Esophagus squamous epithelium (tissue), 5 donors: ENCODE measurements around the gene PRPS1. TPM values are rescaled to one million over a fixed set of nuclear protein-coding genes. Genes with fewer than 3 reads are reported as not detected.

Experiments
- DNase-seq: peaks from one replicate; lab custom pipeline; 2025; lab: John Stamatoyannopoulos, UW
- H3K27ac ChIP-seq, 4 donors: fragments of 200-600 bp; sonication (generic); one replicate each; pipeline ENCODE4 v1.5.1; 2016 to 2019; ENCODE audit warnings: mild to moderate bottlenecking in 1 of 4
- H3K27me3 ChIP-seq, 4 donors: fragments of 200-600 bp; sonication (generic); 1 replicate in 3 of 4; 2 replicates in 1 of 4; pipeline versions ENCODE4 v1.5.1 to v1.6.0; 2017 to 2021; ENCODE audit warnings: antibody characterized with exemption in 1 of 4
- H3K36me3 ChIP-seq, 3 donors: fragments of 200-600 bp; sonication (generic); one replicate each; pipeline ENCODE4 v1.5.1; 2016 to 2019
- H3K4me1 ChIP-seq, 3 donors: fragments of 200-600 bp; sonication (generic); one replicate each; pipeline ENCODE4 v1.5.1; 2017 to 2019
- H3K4me3 ChIP-seq, 4 donors: fragments of 200-600 bp; sonication (generic); 1 replicate in 3 of 4; 2 replicates in 1 of 4; pipeline ENCODE4 v1.5.1; 2016 to 2019; ENCODE audit warnings: mild to moderate bottlenecking in 2 of 4, moderate library complexity in 1 of 4
- H3K9me3 ChIP-seq, 3 donors: fragments of 200-600 bp; sonication (generic); one replicate each; pipeline ENCODE4 v1.5.1; 2016 to 2019
- CTCF ChIP-seq, 6 experiments: fragments of 450-650 bp in 4 of 6; fragments of 200-600 bp in 2 of 6; sonication (generic) in 2 of 6; IDR thresholded peaks; one replicate each; pipeline ENCODE4 v1.5.1; 2016 to 2019; ENCODE audit warnings: antibody characterized with exemption in 6 of 6, mild to moderate bottlenecking in 4 of 6, moderate library complexity in 4 of 6
- POLR2A ChIP-seq, 4 donors: fragments of 450-650 bp; IDR thresholded peaks; one replicate each; pipeline ENCODE4 v1.6.1; 2017; ENCODE audit warnings: antibody characterized with exemption in 4 of 4, mild to moderate bottlenecking in 4 of 4, moderate library complexity in 3 of 4
- WGBS, 2 donors: methylation state at CpG; one replicate each; pipeline ENCODE4 v1.1.5; 2018; 5-methylcytosine and 5-hydroxymethylcytosine counted together
- intact Hi-C: fragments of 100-400 bp; cut with DNase I; formaldehyde crosslinking; loops from one replicate; pipeline ENCODE4 v1.15.0; 2022
- total RNA-seq, 4 donors: library from RNA; depleted of rRNA; stranded (reverse); fragments of >200 nt; gene quantifications; one replicate each; pipeline ENCODE4 v1.1.0, GENCODE V29; 2016
- donor health status: DM: yes; HTN: yes; CAD: no.

PRPS1 gene
- total RNA-seq, 4 donors from 2014 or later: 9.1 to 18.1 (median 16.5) TPM

GRCh38 chrX:107628662-107629539, 591 bp downstream of the PRPS1 start:
- no peak for DNase-seq
- no peaks in the 10 kb centered on the region for H3K9me3 ChIP-seq
- peak overlapping the region; percentile 46 to 73 (median 61) for H3K4me3 ChIP-seq
- TF ChIP-seq POLR2A (IDR thresholded peaks at IDR 0.05) (no peak), CTCF (IDR thresholded peaks at IDR 0.05) (no peak)
- H3K4me1 ChIP-seq: peaks cover 0 to 27% (median 0%) of the 10 kb centered on the region in 3 donors
- H3K36me3 ChIP-seq: no peaks in the 10 kb centered on the region
- WGBS, 2 donors: 1 to 48% methylated on average over 12 to 18 of the region's 29 CpGs
- H3K27ac ChIP-seq: peak overlapping the region; percentile 71 to 87 (median 82)
- intact Hi-C loops: no loop called here
- no peaks in the 10 kb centered on the region for H3K27me3 ChIP-seq

GRCh38 chrX:107629540-107629909, 1.2 kb downstream of the PRPS1 start:
- WGBS, 2 donors: 0 to 29% methylated on average over 5 of the region's 5 CpGs
- no peak for DNase-seq
- peak overlapping the region; percentile 46 to 73 (median 61) for H3K4me3 ChIP-seq
- no peaks in the 10 kb centered on the region for H3K36me3 ChIP-seq
- no peaks in the 10 kb centered on the region for H3K9me3 ChIP-seq
- TF ChIP-seq CTCF (IDR thresholded peaks at IDR 0.05): peak in 1 of 6 experiments; percentile 4
- TF ChIP-seq POLR2A (IDR thresholded peaks at IDR 0.05): no peak
- peaks cover 0 to 27% (median 0%) of the 10 kb centered on the region in 3 donors for H3K4me1 ChIP-seq
- H3K27me3 ChIP-seq: no peaks in the 10 kb centered on the region
- intact Hi-C loops: no loop called here
- H3K27ac ChIP-seq: no peak overlapping the region

GRCh38 chrX:107630031-107630689, 1.9 kb downstream of the PRPS1 start:
- Histone ChIP-seq H3K4me3 (peak overlapping the region in 1 of 4 donors; percentile 73), H3K27ac (no peak overlapping the region), H3K4me1 (peaks cover 0 to 27% (median 0%) of the 10 kb centered on the region in 3 donors), H3K9me3 (no peaks in the 10 kb centered on the region), H3K36me3 (no peaks in the 10 kb centered on the region), H3K27me3 (no peaks in the 10 kb centered on the region)
- no peak for DNase-seq
- TF ChIP-seq POLR2A (IDR thresholded peaks at IDR 0.05): no peak
- no peak for TF ChIP-seq CTCF (IDR thresholded peaks at IDR 0.05)
- intact Hi-C loops: no loop called here
- 18 to 24% methylated on average over 3 of the region's 3 CpGs for WGBS, 2 donors

- H3K27ac ChIP-seq: no peak overlapping the region
- intact Hi-C loops: no loop called here
- H3K36me3 ChIP-seq: no peaks in the 10 kb centered on the region
- no peak overlapping the region for H3K4me3 ChIP-seq
- TF ChIP-seq POLR2A (IDR thresholded peaks at IDR 0.05) (no peak), CTCF (IDR thresholded peaks at IDR 0.05) (no peak)
- H3K27me3 ChIP-seq: no peaks in the 10 kb centered on the region
- no peak for DNase-seq
- no peaks in the 10 kb centered on the region for H3K9me3 ChIP-seq
- WGBS, 2 donors: 60 to 86% methylated on average over 1 of the region's 1 CpG
- peaks cover 0 to 25% (median 0%) of the 10 kb centered on the region in 3 donors for H3K4me1 ChIP-seq
Measured at GRCh38 chrX:107632346-107632745, 4.0 kb downstream of the PRPS1 start.

- no peak for DNase-seq
- Histone ChIP-seq H3K36me3 (peaks cover 0 to 38% (median 0%) of the 10 kb centered on the region in 3 donors), H3K27me3 (no peaks in the 10 kb centered on the region), H3K9me3 (no peaks in the 10 kb centered on the region), H3K4me3 (no peak overlapping the region), H3K4me1 (no peaks in the 10 kb centered on the region), H3K27ac (no peak overlapping the region)
- 84 to 100% methylated on average over 1 to 2 of the region's 2 CpGs for WGBS, 2 donors
- TF ChIP-seq POLR2A (IDR thresholded peaks at IDR 0.05) (no peak), CTCF (IDR thresholded peaks at IDR 0.05) (no peak)
- intact Hi-C loops: no loop called here
Measured at GRCh38 chrX:107646735-107647134, 18.4 kb downstream of the PRPS1 start.
